SK-N-MC (cell line): ENCODE data around the gene BCAS4.

Experiments used
- EZH2 ChIP-seq: fragments of 200-600 bp; sonication (generic); IDR thresholded peaks from one replicate; pipeline ENCODE4 v1.6.1; 2017; ENCODE audit warnings: antibody characterized with exemption
- FOXP2 ChIP-seq: optimal IDR thresholded peaks from 2 replicates; pipeline ENCODE3; 2011; ENCODE audit warnings: mild to moderate bottlenecking, moderate library complexity; ENCODE audit not compliant: insufficient read depth; ENCODE audit errors: extremely low read length, control extremely low read depth
- POLR2AphosphoS5 ChIP-seq: IDR thresholded peaks from 2 replicates; pipeline ENCODE4 v1.6.1; 2012; ENCODE audit warnings: mild to moderate bottlenecking, low read depth, low read length, borderline replicate concordance

- TF ChIP-seq EZH2 (no peak), POLR2AphosphoS5 (no peak), FOXP2 (no peak)
Observed at GRCh38 chr20:50823319-50823718, 28.5 kb downstream of the BCAS4 start.
